HCT116 (cell line): ENCODE measurements around the gene WNK1. TPM values are rescaled to one million over a fixed set of nuclear protein-coding genes. Genes with fewer than 3 reads are reported as not detected.
"Not testable (repeated sequence)": the region's sequence is repeated elsewhere in the genome, so short reads cannot be mapped to it uniquely, and the experiment has no call there.

Source experiments
- ATAC-seq: fragments of 200-7000 bp; cut with Tn5 transposase; 2 replicates; pipeline ENCODE4 v1.9.1; 2020; ENCODE audit warnings: mild to moderate bottlenecking, moderate library complexity
- BruUV-seq: library from RNA; stranded (reverse); fragments of 400-500 nt; replicated peaks from 2 replicates; lab custom pipeline; 2021; lab: Mats Ljungman, UMichigan
- CTCF ChIA-PET: fragments of 300-600 bp; sonication (Branson Sonifier 250); formaldehyde crosslinking; loops from one replicate; lab custom pipeline; 2021; ENCODE audit warnings: antibody characterized with exemption; lab: Charles Lee
- POLR2A ChIA-PET: fragments of 300-600, 350-600 bp; sonication (Branson Sonifier 250); formaldehyde crosslinking; loops from one replicate; lab custom pipeline; 2021; ENCODE audit warnings: antibody characterized with exemption; lab: Charles Lee
- RAD21 ChIA-PET, 2 experiments: fragments of 300-600 bp; sonication (Branson Sonifier 250); formaldehyde crosslinking; loops; one replicate each; lab custom pipeline; 2023; ENCODE audit warnings: low total read pairs in 2 of 2; ENCODE audit not compliant: uncharacterized antibody in 2 of 2, unreplicated experiment in 2 of 2, low non-redundant PET in 1 of 2; lab: Charles Lee
- DNase-seq: peaks from one replicate; pipeline ENCODE4 v3.0.0-alpha.2; 2010; ENCODE audit warnings: low read depth, low spot score
- H2AFZ ChIP-seq: fragments of 200-600 bp; shearing (Covaris generic), sonication (generic); 2 replicates; pipeline ENCODE4 v1.6.1; 2017; ENCODE audit warnings: low read depth, mixed run types, mixed read lengths, antibody characterized with exemption, low read length; ENCODE audit not compliant: poor library complexity, severe bottlenecking
- H3K27ac ChIP-seq: 2 replicates; pipeline ENCODE4 v1.5.1; 2012; ENCODE audit warnings: low read depth, low read length
- H3K27me3 ChIP-seq: fragments of 200-600 bp; sonication (generic); 2 replicates; pipeline ENCODE4 v1.6.1; 2016; ENCODE audit warnings: mixed run types, low read length, mixed read lengths; ENCODE audit not compliant: insufficient read depth
- H3K36me3 ChIP-seq, 2 experiments: fragments of 200-500 bp in 1 of 2; fragments of 200-600 bp in 1 of 2; sonication (Bioruptor generic) in 1 of 2; sonication (generic) in 1 of 2; 2 replicates each; pipeline versions ENCODE4 v1.5.1 to v1.6.1; 2014 to 2016; ENCODE audit warnings: low read length in 2 of 2, inconsistent platforms in 1 of 2, mixed read lengths in 1 of 2, mixed run types in 1 of 2; ENCODE audit not compliant: insufficient read depth in 2 of 2, control insufficient read depth in 1 of 2
- H3K4me1 ChIP-seq, 2 experiments: fragments of 200-600 bp in 1 of 2; sonication (generic) in 1 of 2; 2 replicates each; pipeline versions ENCODE4 v1.5.1 to v1.6.1; 2012 to 2017; ENCODE audit warnings: low read length in 2 of 2, inconsistent platforms in 1 of 2, mild to moderate bottlenecking in 1 of 2, mixed read lengths in 1 of 2, mixed run types in 1 of 2, moderate library complexity in 1 of 2; ENCODE audit not compliant: insufficient read depth in 2 of 2, control insufficient read depth in 1 of 2
- H3K4me2 ChIP-seq: fragments of 200-600 bp; sonication (generic); 2 replicates; pipeline ENCODE4 v1.6.1; 2017; ENCODE audit warnings: mixed run types, low read length, mixed read lengths
- H3K4me3 ChIP-seq, 2 experiments: fragments of 200-600 bp in 1 of 2; sonication (generic) in 1 of 2; replicated peaks in 1 of 2; 2 replicates each; pipeline ENCODE4 v1.5.1; 2011 to 2016; ENCODE audit warnings: low read length in 2 of 2, control low read depth in 1 of 2, low read depth in 1 of 2, mild to moderate bottlenecking in 1 of 2, mixed read lengths in 1 of 2, mixed run types in 1 of 2
- H3K79me2 ChIP-seq: fragments of 200-600 bp; sonication (generic); 2 replicates; pipeline ENCODE4 v1.6.1; 2017; ENCODE audit warnings: mild to moderate bottlenecking, mixed run types, low read length, moderate library complexity, mixed read lengths; ENCODE audit not compliant: insufficient read depth
- H3K9ac ChIP-seq: fragments of 200-600 bp; sonication (generic); 2 replicates; pipeline ENCODE4 v1.6.1; 2016; ENCODE audit warnings: low read length, mixed read lengths
- H3K9me2 ChIP-seq: fragments of 200-600 bp; sonication (generic), shearing (Covaris generic); 2 replicates; pipeline ENCODE4 v1.6.1; 2017; ENCODE audit warnings: mixed run types, mild to moderate bottlenecking, moderate library complexity; ENCODE audit not compliant: insufficient read depth
- H3K9me3 ChIP-seq, 2 experiments: fragments of 200-500 bp in 1 of 2; fragments of 200-600 bp in 1 of 2; sonication (Bioruptor generic) in 1 of 2; sonication (generic) in 1 of 2; 2 replicates each; pipeline ENCODE4 v1.6.1; 2014 to 2017; ENCODE audit warnings: low read length in 2 of 2, mixed read lengths in 2 of 2, inconsistent platforms in 1 of 2, low read depth in 1 of 2, mild to moderate bottlenecking in 1 of 2, mixed run types in 1 of 2, moderate library complexity in 1 of 2; ENCODE audit not compliant: control insufficient read depth in 1 of 2, insufficient read depth in 1 of 2
- H4K20me1 ChIP-seq: fragments of 200-600 bp; sonication (generic), shearing (Covaris generic); 2 replicates; pipeline ENCODE4 v1.6.1; 2017; ENCODE audit warnings: mixed run types, mild to moderate bottlenecking, moderate library complexity; ENCODE audit not compliant: insufficient read depth
- CBX3 ChIP-seq: IDR thresholded peaks from 2 replicates; pipeline ENCODE4 v1.6.1; 2012; ENCODE audit warnings: low read depth
- EGR1 ChIP-seq: IDR thresholded peaks from 2 replicates; pipeline ENCODE4 v1.6.1; 2012; ENCODE audit warnings: low read depth
- ELF1 ChIP-seq: IDR thresholded peaks from 2 replicates; pipeline ENCODE4 v1.6.1; 2012; ENCODE audit warnings: low read depth, borderline replicate concordance
- EZH2phosphoT487 ChIP-seq: fragments of 200-600 bp; IDR thresholded peaks from 2 replicates; pipeline ENCODE4 v1.6.1; 2018; ENCODE audit warnings: antibody characterized with exemption, borderline replicate concordance
- FOSL1 ChIP-seq: IDR thresholded peaks from 2 replicates; pipeline ENCODE4 v1.6.1; 2012; ENCODE audit warnings: low read depth
- JUND ChIP-seq: IDR thresholded peaks from 2 replicates; pipeline ENCODE4 v1.6.1; 2012
- POLR2A ChIP-seq: IDR thresholded peaks from 2 replicates; pipeline ENCODE4 v1.7.0; 2011; ENCODE audit warnings: borderline replicate concordance; ENCODE audit not compliant: insufficient read depth, insufficient read length; ENCODE audit errors: extremely low read depth
- POLR2AphosphoS5 ChIP-seq: IDR thresholded peaks from 2 replicates; pipeline ENCODE4 v1.6.1; 2011; ENCODE audit warnings: mild to moderate bottlenecking, low read depth, low read length, moderate library complexity
- REST ChIP-seq: IDR thresholded peaks from 2 replicates; pipeline ENCODE4 v1.6.1; 2012; ENCODE audit warnings: low read depth
- SIN3A ChIP-seq: IDR thresholded peaks from 2 replicates; pipeline ENCODE4 v1.6.1; 2012; ENCODE audit warnings: low read depth
- SP1 ChIP-seq: IDR thresholded peaks from 2 replicates; pipeline ENCODE4 v1.6.1; 2012; ENCODE audit warnings: low read depth
- SRF ChIP-seq: IDR thresholded peaks from 2 replicates; pipeline ENCODE4 v1.6.1; 2012; ENCODE audit warnings: low read depth
- TCF7L2 ChIP-seq: IDR thresholded peaks from 2 replicates; pipeline ENCODE4 v1.7.0; 2011; ENCODE audit warnings: borderline replicate concordance, inconsistent platforms; ENCODE audit not compliant: insufficient read depth, insufficient read length; ENCODE audit errors: extremely low read depth
- YY1 ChIP-seq: IDR thresholded peaks from 2 replicates; pipeline ENCODE4 v1.6.1; 2011; ENCODE audit warnings: low read length, low read depth, moderate library complexity, mild to moderate bottlenecking; ENCODE audit not compliant: insufficient replicate concordance; ENCODE audit errors: extremely low read depth
- ZNF274 ChIP-seq: fragments of 200-500 bp; sonication (Bioruptor generic); IDR thresholded peaks from 2 replicates; pipeline ENCODE4 v1.6.1; 2014; ENCODE audit warnings: mild to moderate bottlenecking, low read depth, low read length, inconsistent platforms
- intact Hi-C: fragments of 100-400 bp; cut with micrococcal nuclease; formaldehyde crosslinking; loops from 2 replicates; pipeline ENCODE4 v1.10.0; 2022
- total RNA-seq: library from RNA; stranded (reverse); gene quantifications from one replicate; pipeline ENCODE4 v1.2.1, GENCODE V29; 2021; ENCODE audit not compliant: unreplicated experiment
- TF ChIP-seq, protein P1 (sequence below): IDR thresholded peaks from 2 replicates; pipeline ENCODE4 v1.6.1; 2011; ENCODE audit warnings: mild to moderate bottlenecking, low read length, moderate library complexity; ENCODE audit not compliant: insufficient replicate concordance; ENCODE audit errors: extremely low read depth
- TF ChIP-seq, protein P2 (sequence below): IDR thresholded peaks from 2 replicates; pipeline ENCODE4 v1.6.1; 2012

The WNK1 gene
- total RNA-seq, 1 experiment from 2014 or later = 81.0 TPM

DNA sequence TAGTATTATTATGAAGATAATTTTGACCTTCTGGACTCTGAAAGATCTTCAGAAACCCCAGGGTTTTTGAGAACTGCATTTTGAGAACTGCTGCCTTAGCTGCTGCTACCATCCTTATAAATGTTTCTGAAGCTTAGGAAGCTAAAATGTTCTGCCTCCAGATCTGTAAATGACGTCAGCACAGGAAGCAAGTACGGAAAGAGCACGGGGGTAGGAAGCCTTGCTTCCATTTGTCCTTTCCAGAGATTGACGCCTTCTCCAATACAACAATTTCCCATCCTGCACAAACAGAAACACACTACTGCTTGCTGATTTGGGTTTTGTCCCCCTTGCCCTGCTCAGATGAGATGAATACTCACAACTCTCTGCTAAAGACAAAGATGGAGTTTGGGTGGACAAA is 179.2 kb downstream of the WNK1 start:
- H3K4me1 ChIP-seq = no peaks in the 10 kb centered on the region
- DNase-seq = no peak
- intact Hi-C loops = no loop called here
- no peak for TF ChIP-seq TCF7L2
- no peak for TF ChIP-seq REST
- TF ChIP-seq, protein P1, sequence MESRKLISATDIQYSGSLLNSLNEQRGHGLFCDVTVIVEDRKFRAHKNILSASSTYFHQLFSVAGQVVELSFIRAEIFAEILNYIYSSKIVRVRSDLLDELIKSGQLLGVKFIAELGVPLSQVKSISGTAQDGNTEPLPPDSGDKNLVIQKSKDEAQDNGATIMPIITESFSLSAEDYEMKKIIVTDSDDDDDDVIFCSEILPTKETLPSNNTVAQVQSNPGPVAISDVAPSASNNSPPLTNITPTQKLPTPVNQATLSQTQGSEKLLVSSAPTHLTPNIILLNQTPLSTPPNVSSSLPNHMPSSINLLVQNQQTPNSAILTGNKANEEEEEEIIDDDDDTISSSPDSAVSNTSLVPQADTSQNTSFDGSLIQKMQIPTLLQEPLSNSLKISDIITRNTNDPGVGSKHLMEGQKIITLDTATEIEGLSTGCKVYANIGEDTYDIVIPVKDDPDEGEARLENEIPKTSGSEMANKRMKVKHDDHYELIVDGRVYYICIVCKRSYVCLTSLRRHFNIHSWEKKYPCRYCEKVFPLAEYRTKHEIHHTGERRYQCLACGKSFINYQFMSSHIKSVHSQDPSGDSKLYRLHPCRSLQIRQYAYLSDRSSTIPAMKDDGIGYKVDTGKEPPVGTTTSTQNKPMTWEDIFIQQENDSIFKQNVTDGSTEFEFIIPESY = no peak
- no peak for TF ChIP-seq FOSL1
- TF ChIP-seq JUND = no peak
- no peak for TF ChIP-seq POLR2AphosphoS5
- TF ChIP-seq CBX3 = no peak
- TF ChIP-seq YY1 = no peak
- TF ChIP-seq EGR1 = no peak
- TF ChIP-seq, protein P2, sequence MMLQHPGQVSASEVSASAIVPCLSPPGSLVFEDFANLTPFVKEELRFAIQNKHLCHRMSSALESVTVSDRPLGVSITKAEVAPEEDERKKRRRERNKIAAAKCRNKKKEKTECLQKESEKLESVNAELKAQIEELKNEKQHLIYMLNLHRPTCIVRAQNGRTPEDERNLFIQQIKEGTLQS = no peak
- TF ChIP-seq SIN3A = no peak
- no peak for TF ChIP-seq ZNF274
- no peak for TF ChIP-seq EZH2phosphoT487
- TF ChIP-seq POLR2A = no peak
- no peak for TF ChIP-seq SP1
- TF ChIP-seq ELF1 = no peak
- TF ChIP-seq SRF = no peak
- H3K36me3 ChIP-seq = peaks cover 17 to 32% of the 10 kb centered on the region in 2 experiments
- no peak overlapping the region for H3K4me3 ChIP-seq
- no TSS peak for BruUV-seq
- H3K4me2 ChIP-seq = no peak overlapping the region
- RAD21 ChIA-PET = no interaction called here
- no peaks in the 10 kb centered on the region for H3K9me3 ChIP-seq
- no peak overlapping the region for H3K9ac ChIP-seq
- POLR2A ChIA-PET = no interaction called here
- CTCF ChIA-PET = no interaction called here
- ATAC-seq = no peak
- no peaks in the 10 kb centered on the region for H3K9me2 ChIP-seq
- H2AFZ ChIP-seq = no peak overlapping the region
- H3K27me3 ChIP-seq = no peaks in the 10 kb centered on the region
- no peak overlapping the region for H3K27ac ChIP-seq
- no peaks in the 10 kb centered on the region for H3K79me2 ChIP-seq
- H4K20me1 ChIP-seq = no peaks in the 10 kb centered on the region

GRCh38 chr12:935891-936290 is 183.5 kb downstream of the WNK1 start:
- CTCF ChIA-PET, BruUV-seq, H3K9ac ChIP-seq, H3K4me1 ChIP-seq, H3K4me3 ChIP-seq, RAD21 ChIA-PET, intact Hi-C loops, H3K27me3 ChIP-seq, H3K27ac ChIP-seq, H3K9me2 ChIP-seq, H2AFZ ChIP-seq, ATAC-seq, POLR2A ChIA-PET, DNase-seq, H3K4me2 ChIP-seq, H4K20me1 ChIP-seq, H3K9me3 ChIP-seq, H3K36me3 ChIP-seq: not testable (repeated sequence)
- peaks cover 27% of the 10 kb centered on the region for H3K79me2 ChIP-seq
